Lower leg skin (tissue), 4 donors: ENCODE measurements around the gene AFAP1L2. TPM values are rescaled to one million over a fixed set of nuclear protein-coding genes. Genes with fewer than 3 reads are reported as not detected.

Experiments used
- DNase-seq, 2 donors: peaks; one replicate each; pipeline ENCODE4 v3.0.0-alpha.2; 2019; ENCODE audit warnings: low spot score in 2 of 2
- H3K4me3 ChIP-seq: fragments of 200-600 bp; sonication (generic); 2 replicates; pipeline ENCODE4 v1.5.1; 2017; ENCODE audit warnings: mild to moderate bottlenecking, low read depth; ENCODE audit not compliant: poor library complexity, severe bottlenecking
- CTCF ChIP-seq, 3 donors: fragments of 450-650 bp; IDR thresholded peaks; one replicate each; pipeline ENCODE4 v1.5.1; 2016; ENCODE audit warnings: antibody characterized with exemption in 3 of 3, mild to moderate bottlenecking in 3 of 3, moderate library complexity in 2 of 3
- POLR2A ChIP-seq, 2 donors: fragments of 450-650 bp; IDR thresholded peaks; one replicate each; pipeline ENCODE4 v1.6.1; 2016 to 2017; ENCODE audit warnings: antibody characterized with exemption in 2 of 2, mild to moderate bottlenecking in 1 of 2, moderate library complexity in 1 of 2
- WGBS, 2 donors: methylation state at CpG; one replicate each; pipeline ENCODE4 v1.1.5; 2018; 5-methylcytosine and 5-hydroxymethylcytosine counted together
- intact Hi-C: fragments of 100-400 bp; cut with DNase I; formaldehyde crosslinking; loops from one replicate; pipeline ENCODE4 v1.15.0; 2023; ENCODE audit warnings: low total_unique reads
- total RNA-seq, 4 donors: library from RNA; depleted of rRNA; stranded (reverse); fragments of >200 nt; gene quantifications; one replicate each; pipeline ENCODE4 v1.1.0, GENCODE V29; 2016

Gene AFAP1L2
- total RNA-seq, 4 donors from 2014 or later: 10.9 to 19.4 (median 14.3) TPM

GRCh38 chr10:114311496-114312209, 92.6 kb downstream of the AFAP1L2 start:
- WGBS, 2 donors: 87 to 88% methylated on average over 13 of the region's 13 CpGs
- no peak overlapping the region for H3K4me3 ChIP-seq
- no peak for TF ChIP-seq POLR2A (IDR thresholded peaks at IDR 0.05)
- no peak for TF ChIP-seq CTCF (IDR thresholded peaks at IDR 0.05)
- DNase-seq: no peak
- intact Hi-C loops: no loop called here

GRCh38 chr10:114311023-114311422, 93.3 kb downstream of the AFAP1L2 start:
- intact Hi-C loops: no loop called here

GRCh38 chr10:114310346-114310745, 94.0 kb downstream of the AFAP1L2 start:
- no peak for DNase-seq
- TF ChIP-seq CTCF (IDR thresholded peaks at IDR 0.05): no peak
- no peak for TF ChIP-seq POLR2A (IDR thresholded peaks at IDR 0.05)
- WGBS, 2 donors: 82 to 92% methylated on average over 10 of the region's 10 CpGs
- H3K4me3 ChIP-seq: no peak overlapping the region
- intact Hi-C loops: no loop called here

More at GRCh38 chr10:114311023-114311422, 93.3 kb downstream of the AFAP1L2 start:
- H3K4me3 ChIP-seq: no peak overlapping the region
- DNase-seq: no peak
- TF ChIP-seq CTCF (IDR thresholded peaks at IDR 0.05): no peak
- no peak for TF ChIP-seq POLR2A (IDR thresholded peaks at IDR 0.05)
- 73 to 80% methylated on average over 6 of the region's 6 CpGs for WGBS, 2 donors

- intact Hi-C loops: loop anchor here (10.0 kb wide), 1 partner anchor 155 kb away; no protein-coding TSS in a partner anchor
- DNase-seq: no peak
- TF ChIP-seq CTCF (IDR thresholded peaks at IDR 0.05) (no peak), POLR2A (IDR thresholded peaks at IDR 0.05) (no peak)
- WGBS, 2 donors: 76 to 81% methylated on average over 3 of the region's 3 CpGs
- no peak overlapping the region for H3K4me3 ChIP-seq
Measured at GRCh38 chr10:114309364-114309651, 95.0 kb downstream of the AFAP1L2 start.

GRCh38 chr10:114308531-114309363, 95.6 kb downstream of the AFAP1L2 start:
- no peak overlapping the region for H3K4me3 ChIP-seq
- no peak for TF ChIP-seq POLR2A (IDR thresholded peaks at IDR 0.05)
- intact Hi-C loops: loop anchor here (10.0 kb wide), 1 partner anchor 156 kb away; no protein-coding TSS in a partner anchor
- 68 to 75% methylated on average over 9 of the region's 9 CpGs for WGBS, 2 donors
- DNase-seq: no peak

- DNase-seq: no peak
- 84 to 90% methylated on average over 10 of the region's 10 CpGs for WGBS, 2 donors
- intact Hi-C loops: loop anchor here (10.0 kb wide), 1 partner anchor 157 kb away; no protein-coding TSS in a partner anchor
Measured at GRCh38 chr10:114307731-114308130, 96.6 kb downstream of the AFAP1L2 start.

More at GRCh38 chr10:114307731-114308130, 96.6 kb downstream of the AFAP1L2 start:
- no peak overlapping the region for H3K4me3 ChIP-seq
- no peak for TF ChIP-seq POLR2A (IDR thresholded peaks at IDR 0.05)
- TF ChIP-seq CTCF (IDR thresholded peaks at IDR 0.05): no peak
